Skeletal muscle tissue (tissue), 4 donors: ENCODE results near the gene BCAT1. TPM values are rescaled to one million over a fixed set of nuclear protein-coding genes. Genes with fewer than 3 reads are reported as not detected.

ENCODE experiments used
- H3K27ac ChIP-seq: one replicate; pipeline ENCODE4 v1.7.0; 2013; ENCODE audit warnings: mild to moderate bottlenecking, low read depth, low read length, inconsistent platforms
- H3K27me3 ChIP-seq, 3 donors: one replicate each; pipeline ENCODE4 v1.7.0; 2013; ENCODE audit warnings: low read length in 3 of 3; ENCODE audit not compliant: control insufficient read depth in 3 of 3, insufficient read depth in 3 of 3
- H3K36me3 ChIP-seq, 3 donors: one replicate each; pipeline ENCODE4 v1.7.0; 2013; ENCODE audit warnings: low read length in 3 of 3; ENCODE audit not compliant: control insufficient read depth in 3 of 3, insufficient read depth in 3 of 3
- H3K4me1 ChIP-seq, 3 donors: one replicate each; pipeline ENCODE4 v1.7.0; 2013; ENCODE audit warnings: low read length in 3 of 3, mild to moderate bottlenecking in 3 of 3; ENCODE audit not compliant: control insufficient read depth in 3 of 3, insufficient read depth in 3 of 3
- H3K4me3 ChIP-seq, 3 donors: one replicate each; pipeline ENCODE4 v1.7.0; 2013; ENCODE audit warnings: low read length in 3 of 3
- H3K9ac ChIP-seq, 3 donors: one replicate each; pipeline ENCODE4 v1.7.0; 2013; ENCODE audit warnings: low read length in 3 of 3, mild to moderate bottlenecking in 3 of 3, moderate library complexity in 2 of 3, low read depth in 1 of 3
- H3K9me3 ChIP-seq, 3 donors: one replicate each; pipeline ENCODE4 v1.7.0; 2013; ENCODE audit warnings: low read length in 3 of 3; ENCODE audit not compliant: control insufficient read depth in 3 of 3
- total RNA-seq: library from RNA; depleted of rRNA; stranded (reverse); fragments of >200 nt; gene quantifications from one replicate; pipeline ENCODE4 v1.2.3, GENCODE V29; 2014
- donor health status: Osteomylitis.

BCAT1 gene
- total RNA-seq, 1 donor from 2014 or later = 33.4 TPM

- Histone ChIP-seq H3K27ac (no peak overlapping the region), H3K4me1 (no peaks in the 10 kb centered on the region), H3K36me3 (no peaks in the 10 kb centered on the region), H3K4me3 (no peak overlapping the region), H3K9ac (no peak overlapping the region), H3K9me3 (no peaks in the 10 kb centered on the region), H3K27me3 (no peaks in the 10 kb centered on the region)
These were observed 170.2 kb downstream of the BCAT1 start for GRCh38 chr12:24778486-24779304.

- Histone ChIP-seq H3K27ac (no peak overlapping the region), H3K4me3 (no peak overlapping the region), H3K9ac (no peak overlapping the region), H3K27me3 (no peaks in the 10 kb centered on the region), H3K36me3 (no peaks in the 10 kb centered on the region), H3K4me1 (no peaks in the 10 kb centered on the region), H3K9me3 (no peaks in the 10 kb centered on the region)
These were observed 171.5 kb downstream of the BCAT1 start for GRCh38 chr12:24777359-24777758.

- no peaks in the 10 kb centered on the region for H3K27me3 ChIP-seq
- H3K27ac ChIP-seq = no peak overlapping the region
- no peaks in the 10 kb centered on the region for H3K9me3 ChIP-seq
- H3K36me3 ChIP-seq = no peaks in the 10 kb centered on the region
- H3K9ac ChIP-seq = no peak overlapping the region
- no peaks in the 10 kb centered on the region for H3K4me1 ChIP-seq
- H3K4me3 ChIP-seq = no peak overlapping the region
These were observed 172.0 kb downstream of the BCAT1 start for GRCh38 chr12:24776861-24777260.

GRCh38 chr12:24775073-24775472 is 173.8 kb downstream of the BCAT1 start:
- no peaks in the 10 kb centered on the region for H3K27me3 ChIP-seq
- H3K36me3 ChIP-seq = no peaks in the 10 kb centered on the region
- no peak overlapping the region for H3K27ac ChIP-seq
- no peak overlapping the region for H3K4me3 ChIP-seq
- no peaks in the 10 kb centered on the region for H3K4me1 ChIP-seq
- no peak overlapping the region for H3K9ac ChIP-seq
- H3K9me3 ChIP-seq = no peaks in the 10 kb centered on the region

GRCh38 chr12:24773996-24774395 is 174.9 kb downstream of the BCAT1 start:
- no peaks in the 10 kb centered on the region for H3K9me3 ChIP-seq
- no peak overlapping the region for H3K9ac ChIP-seq
- no peaks in the 10 kb centered on the region for H3K27me3 ChIP-seq
- H3K36me3 ChIP-seq = no peaks in the 10 kb centered on the region
- H3K27ac ChIP-seq = no peak overlapping the region
- no peak overlapping the region for H3K4me3 ChIP-seq
- no peaks in the 10 kb centered on the region for H3K4me1 ChIP-seq

- no peak overlapping the region for H3K27ac ChIP-seq
These were observed 176.1 kb downstream of the BCAT1 start for GRCh38 chr12:24772813-24773212.

GRCh38 chr12:24770821-24771220 is 178.1 kb downstream of the BCAT1 start:
- no peaks in the 10 kb centered on the region for H3K4me1 ChIP-seq
- H3K27me3 ChIP-seq = no peaks in the 10 kb centered on the region
- H3K9ac ChIP-seq = no peak overlapping the region
- peaks cover 0 to 8% (median 3%) of the 10 kb centered on the region in 3 donors for H3K9me3 ChIP-seq
- no peaks in the 10 kb centered on the region for H3K36me3 ChIP-seq
- H3K27ac ChIP-seq = no peak overlapping the region
- H3K4me3 ChIP-seq = no peak overlapping the region

More at GRCh38 chr12:24772813-24773212, 176.1 kb downstream of the BCAT1 start:
- Histone ChIP-seq H3K36me3 (no peaks in the 10 kb centered on the region), H3K27me3 (no peaks in the 10 kb centered on the region), H3K4me3 (no peak overlapping the region), H3K4me1 (no peaks in the 10 kb centered on the region), H3K9me3 (peaks cover 0 to 3% (median 0%) of the 10 kb centered on the region in 3 donors), H3K9ac (no peak overlapping the region)

- Histone ChIP-seq H3K27me3 (no peaks in the 10 kb centered on the region), H3K27ac (no peak overlapping the region), H3K36me3 (no peaks in the 10 kb centered on the region), H3K9me3 (peaks cover 0 to 8% (median 3%) of the 10 kb centered on the region in 3 donors), H3K4me3 (no peak overlapping the region), H3K4me1 (no peaks in the 10 kb centered on the region), H3K9ac (no peak overlapping the region)
These were observed 178.6 kb downstream of the BCAT1 start for GRCh38 chr12:24770334-24770733.

- H3K36me3 ChIP-seq = no peaks in the 10 kb centered on the region
- H3K4me3 ChIP-seq = no peak overlapping the region
- no peak overlapping the region for H3K27ac ChIP-seq
- peaks cover 0 to 8% (median 3%) of the 10 kb centered on the region in 3 donors for H3K9me3 ChIP-seq
- no peaks in the 10 kb centered on the region for H3K4me1 ChIP-seq
- no peaks in the 10 kb centered on the region for H3K27me3 ChIP-seq
- H3K9ac ChIP-seq = no peak overlapping the region
These were observed 179.2 kb downstream of the BCAT1 start for GRCh38 chr12:24769682-24770081.

GRCh38 chr12:24768415-24768814 is 180.5 kb downstream of the BCAT1 start:
- no peak overlapping the region for H3K4me3 ChIP-seq
- H3K27me3 ChIP-seq = no peaks in the 10 kb centered on the region
- no peak overlapping the region for H3K27ac ChIP-seq
- no peak overlapping the region for H3K9ac ChIP-seq
- no peaks in the 10 kb centered on the region for H3K36me3 ChIP-seq
- peaks cover 0 to 8% (median 3%) of the 10 kb centered on the region in 3 donors for H3K9me3 ChIP-seq
- no peaks in the 10 kb centered on the region for H3K4me1 ChIP-seq
